ENCODE measurements around the gene XNDC1N.

DNA sequence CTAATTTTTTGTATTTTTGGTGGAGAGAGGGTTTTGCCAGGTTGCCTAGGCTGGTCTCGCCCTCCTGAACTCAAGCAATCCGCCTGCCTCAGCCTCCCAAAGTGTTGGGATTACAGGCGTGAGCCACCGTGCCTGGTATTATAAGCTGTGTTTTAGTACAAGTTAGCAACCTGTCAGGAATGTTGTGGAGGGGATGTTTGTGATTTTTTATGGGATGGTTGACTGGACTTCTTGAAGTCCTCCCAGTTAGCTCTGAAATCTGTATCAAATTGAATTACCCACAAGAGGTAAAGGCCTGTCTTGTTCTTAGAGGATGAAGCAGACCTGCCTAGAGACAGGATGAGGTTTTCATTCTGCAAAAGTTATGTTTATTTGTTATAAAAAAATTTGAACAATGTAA is 36.2 kb upstream of the XNDC1N start:
- no peak for TF ChIP-seq POLR2A (IDR thresholded peaks at IDR 0.05)
- TF ChIP-seq, protein P1, sequence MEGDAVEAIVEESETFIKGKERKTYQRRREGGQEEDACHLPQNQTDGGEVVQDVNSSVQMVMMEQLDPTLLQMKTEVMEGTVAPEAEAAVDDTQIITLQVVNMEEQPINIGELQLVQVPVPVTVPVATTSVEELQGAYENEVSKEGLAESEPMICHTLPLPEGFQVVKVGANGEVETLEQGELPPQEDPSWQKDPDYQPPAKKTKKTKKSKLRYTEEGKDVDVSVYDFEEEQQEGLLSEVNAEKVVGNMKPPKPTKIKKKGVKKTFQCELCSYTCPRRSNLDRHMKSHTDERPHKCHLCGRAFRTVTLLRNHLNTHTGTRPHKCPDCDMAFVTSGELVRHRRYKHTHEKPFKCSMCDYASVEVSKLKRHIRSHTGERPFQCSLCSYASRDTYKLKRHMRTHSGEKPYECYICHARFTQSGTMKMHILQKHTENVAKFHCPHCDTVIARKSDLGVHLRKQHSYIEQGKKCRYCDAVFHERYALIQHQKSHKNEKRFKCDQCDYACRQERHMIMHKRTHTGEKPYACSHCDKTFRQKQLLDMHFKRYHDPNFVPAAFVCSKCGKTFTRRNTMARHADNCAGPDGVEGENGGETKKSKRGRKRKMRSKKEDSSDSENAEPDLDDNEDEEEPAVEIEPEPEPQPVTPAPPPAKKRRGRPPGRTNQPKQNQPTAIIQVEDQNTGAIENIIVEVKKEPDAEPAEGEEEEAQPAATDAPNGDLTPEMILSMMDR (IDR thresholded peaks at IDR 0.05), result no peak
